ENCODE results near the gene FEZF2. TPM values are rescaled to one million over a fixed set of nuclear protein-coding genes. Genes with fewer than 3 reads are reported as not detected.

Gene FEZF2
- total and polyA plus RNA-seq, 4 experiments from 2014 or later, result not detected

GRCh38 chr3:62329971-62330370, 43.4 kb downstream of the FEZF2 start:
- Mint-ChIP-seq H3K27ac (no peak overlapping the region), H3K9me3 (peaks cover 0 to 4% (median 0%) of the 10 kb centered on the region in 8 donors), H3K4me1 (no peaks in the 10 kb centered on the region), H3K36me3 (no peaks in the 10 kb centered on the region), H3K4me3 (no peak overlapping the region), H3K27me3 (no peaks in the 10 kb centered on the region)
- ChIA-PET POLR2A (ENCODE audit: partially characterized antibody) (no interaction called here), CTCF (ENCODE audit: partially characterized antibody) (interaction anchor here (1.0 to 3.2 kb wide), 2 partner anchors 12 kb away, joined by 3 to 10 read pairs; no protein-coding TSS in a partner anchor)
- DNase-seq, result no peak
- no peaks in the 10 kb centered on the region for H3K4me1 ChIP-seq (ENCODE audit: insufficient read depth, low read length)
- no peak overlapping the region for H3K4me3 ChIP-seq (ENCODE audit: low read length in 2 of 2)
- H3K27me3 ChIP-seq (ENCODE audit: insufficient read depth, low read length), result no peaks in the 10 kb centered on the region
- no peaks in the 10 kb centered on the region for H3K9me3 ChIP-seq (ENCODE audit: control insufficient read depth in 1 of 2, low read length in 2 of 2)
- intact Hi-C loops (cut with micrococcal nuclease), result no loop called here
- no peak overlapping the region for H3K27ac ChIP-seq (ENCODE audit: low read depth, low read length)
- no peaks in the 10 kb centered on the region for H3K36me3 ChIP-seq (ENCODE audit: insufficient read depth, low read length)

- Histone ChIP-seq H3K4me3 (ENCODE audit: low read length in 2 of 2) (no peak overlapping the region), H3K4me1 (ENCODE audit: insufficient read depth, low read length) (no peaks in the 10 kb centered on the region), H3K9me3 (ENCODE audit: control insufficient read depth in 1 of 2, low read length in 2 of 2) (no peaks in the 10 kb centered on the region), H3K27ac (ENCODE audit: low read depth, low read length) (no peak overlapping the region), H3K36me3 (ENCODE audit: insufficient read depth, low read length) (no peaks in the 10 kb centered on the region), H3K27me3 (ENCODE audit: insufficient read depth, low read length) (no peaks in the 10 kb centered on the region)
- POLR2A ChIA-PET (ENCODE audit: partially characterized antibody), result no interaction called here
- Mint-ChIP-seq H3K36me3 (no peaks in the 10 kb centered on the region), H3K4me3 (no peak overlapping the region), H3K4me1 (no peaks in the 10 kb centered on the region), H3K9me3 (peaks cover 0 to 4% (median 0%) of the 10 kb centered on the region in 8 donors), H3K27ac (no peak overlapping the region), H3K27me3 (no peaks in the 10 kb centered on the region)
- intact Hi-C loops (cut with micrococcal nuclease), result no loop called here
- CTCF ChIA-PET (ENCODE audit: partially characterized antibody), result no interaction called here
- no peak for DNase-seq
These were observed 47.5 kb downstream of the FEZF2 start for GRCh38 chr3:62325896-62326295.

GRCh38 chr3:62323241-62323640, 50.1 kb downstream of the FEZF2 start:
- ChIA-PET CTCF (ENCODE audit: partially characterized antibody) (interaction anchor here (1.2 kb wide), 1 partner anchor 9 kb away, joined by 3 read pairs; no protein-coding TSS in a partner anchor), POLR2A (ENCODE audit: partially characterized antibody) (no interaction called here)
- no peaks in the 10 kb centered on the region for H3K9me3 ChIP-seq (ENCODE audit: control insufficient read depth in 1 of 2, low read length in 2 of 2)
- no peak overlapping the region for H3K4me3 ChIP-seq (ENCODE audit: low read length in 2 of 2)
- no peaks in the 10 kb centered on the region for H3K36me3 ChIP-seq (ENCODE audit: insufficient read depth, low read length)
- H3K27me3 ChIP-seq (ENCODE audit: insufficient read depth, low read length), result no peaks in the 10 kb centered on the region
- intact Hi-C loops (cut with micrococcal nuclease), result no loop called here
- Mint-ChIP-seq H3K9me3 (peaks cover 0 to 13% (median 4%) of the 10 kb centered on the region in 8 donors), H3K4me1 (peaks cover 4 to 11% (median 9%) of the 10 kb centered on the region in 4 donors), H3K27ac (no peak overlapping the region), H3K4me3 (no peak overlapping the region), H3K36me3 (peaks cover 0 to 7% of the 10 kb centered on the region in 2 donors), H3K27me3 (peaks cover 0 to 2% of the 10 kb centered on the region in 2 donors)
- H3K4me1 ChIP-seq (ENCODE audit: insufficient read depth, low read length), result peaks cover 2% of the 10 kb centered on the region
- H3K27ac ChIP-seq (ENCODE audit: low read depth, low read length), result no peak overlapping the region
- DNase-seq, result no peak
